NCI-H510A treated with DMSO at 0.1 percent for 48 hours (cell line): ENCODE results near the gene EIF2B5.
"Not testable (repeated sequence)": the region's sequence is repeated elsewhere in the genome, so short reads cannot be mapped to it uniquely, and the experiment has no call there.

Experiments used
- DNase-seq: peaks from one replicate; lab custom pipeline; 2025; lab: John Stamatoyannopoulos, UW

The EIF2B5 gene

GRCh38 chr3:184135149-184135910, at the start of gene EIF2B5:
EIF2B5 (plus strand) TSS chr3:184135358; CDS start chr3:184135386, 28 bp downstream.
- DNase-seq: peak; percentile 95

- DNase-seq: peak; percentile 20
Observed at GRCh38 chr3:184085389-184085852, 49.7 kb upstream of the EIF2B5 start.

DNA sequence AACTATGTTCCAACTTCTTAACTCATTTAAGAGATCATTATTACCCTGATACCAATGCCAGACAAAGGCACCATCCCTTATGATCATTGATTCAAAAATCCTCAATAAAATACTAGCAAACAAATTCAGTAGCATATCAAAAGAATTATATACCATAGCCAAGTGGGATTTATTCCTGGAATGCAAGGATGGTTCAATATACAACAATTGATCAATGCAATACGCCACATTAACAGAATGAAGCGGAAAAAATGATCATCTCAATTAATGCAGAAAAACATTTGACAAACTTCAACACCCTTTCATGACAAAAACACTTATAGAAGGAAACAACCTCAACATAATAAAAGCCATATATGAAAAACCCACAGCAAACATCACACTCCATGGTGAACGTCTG, 43.0 kb upstream of the EIF2B5 start:
- no peak for DNase-seq

DNA sequence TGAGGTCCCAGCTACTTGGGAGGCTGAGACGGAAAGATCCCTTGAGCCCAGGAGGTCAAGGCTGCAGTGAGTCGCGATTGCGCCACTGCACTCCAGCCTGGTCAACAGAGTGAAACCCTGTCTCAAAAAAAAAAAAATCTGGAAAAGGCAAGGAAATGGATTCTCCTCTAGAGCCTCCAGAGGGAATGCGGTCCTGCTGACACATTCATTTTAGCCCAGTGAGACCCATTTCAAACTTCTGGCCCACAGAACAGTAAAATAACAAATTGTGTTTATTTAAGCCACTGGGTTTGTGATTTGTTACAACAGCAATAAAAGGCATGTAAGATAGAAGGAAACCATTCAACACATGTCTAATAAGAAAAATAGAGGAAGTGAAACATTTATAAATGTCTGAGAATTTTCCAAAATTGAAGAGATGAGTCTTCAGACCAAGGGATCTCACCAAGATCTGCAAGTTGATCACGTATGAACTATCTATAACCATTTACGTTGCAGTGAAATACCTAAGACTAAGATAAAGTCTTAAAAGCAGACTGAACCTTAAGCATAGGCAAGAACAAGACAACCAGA, 38.3 kb upstream of the EIF2B5 start, which contains the start of gene HTR3E:
TSS of gene HTR3E (plus strand) at position 254 of the 573 bp plus-strand sequence. CDS start 466 bp downstream, outside the sequence.
- no peak for DNase-seq

DNA sequence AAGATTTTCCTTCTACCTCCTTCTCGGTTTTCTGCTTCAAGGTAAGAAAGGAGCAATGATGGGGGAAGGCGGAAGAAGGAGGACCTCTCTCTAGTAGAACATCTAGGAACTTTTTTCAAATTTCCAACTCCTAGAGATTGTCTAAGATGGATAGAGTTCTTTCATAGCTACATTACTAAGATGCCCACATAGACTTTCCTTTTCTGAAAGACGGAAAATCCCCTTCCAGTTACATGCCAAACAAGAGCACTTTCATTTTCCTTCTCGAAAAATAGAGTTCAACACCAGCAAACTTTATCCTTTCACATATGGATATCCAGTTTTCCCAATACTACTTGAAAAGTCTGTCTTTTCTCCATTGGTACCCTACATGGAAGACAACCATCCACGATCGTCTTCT, 37.6 kb upstream of the EIF2B5 start:
- no peak for DNase-seq

DNA sequence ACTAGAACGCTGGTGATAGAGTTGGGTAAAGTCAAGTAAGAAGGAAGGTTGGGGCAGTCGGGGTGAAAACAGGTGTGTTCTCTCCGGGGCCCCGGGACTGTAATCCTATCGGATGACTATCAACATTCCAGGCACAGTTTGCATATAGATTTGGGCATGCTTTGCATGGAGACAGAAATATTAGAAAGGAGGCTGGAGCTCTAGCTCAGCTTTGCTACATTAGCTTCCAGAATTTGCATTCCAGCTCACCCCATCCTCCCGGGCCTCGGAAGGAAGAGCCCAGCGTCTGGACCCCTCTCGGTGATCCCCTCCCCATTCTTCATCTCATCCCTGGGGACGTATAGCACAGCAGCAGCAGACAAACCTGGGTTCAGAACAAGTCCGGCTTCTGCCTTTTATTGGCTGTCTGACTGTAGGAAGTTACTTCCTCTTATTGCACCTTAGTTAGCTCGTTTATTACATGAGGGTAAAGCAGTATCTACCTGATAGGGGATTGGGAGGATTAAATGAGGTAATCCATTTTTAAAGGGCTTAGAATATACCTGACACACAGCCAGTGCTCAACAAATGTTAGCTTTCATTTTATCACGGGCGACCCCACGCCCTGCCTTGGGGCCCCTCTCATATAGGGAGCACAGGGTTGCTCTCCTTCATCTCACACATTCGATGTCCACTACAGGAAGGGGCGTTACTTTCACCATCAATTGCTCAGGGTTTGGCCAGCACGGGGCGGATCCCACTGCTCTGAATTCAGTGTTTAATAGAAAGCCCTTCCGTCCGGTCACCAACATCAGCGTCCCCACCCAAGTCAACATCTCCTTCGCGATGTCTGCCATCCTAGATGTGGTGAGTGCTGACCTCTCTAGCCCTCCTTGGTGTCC, 35.1 kb upstream of the EIF2B5 start:
- DNase-seq: no peak

DNA sequence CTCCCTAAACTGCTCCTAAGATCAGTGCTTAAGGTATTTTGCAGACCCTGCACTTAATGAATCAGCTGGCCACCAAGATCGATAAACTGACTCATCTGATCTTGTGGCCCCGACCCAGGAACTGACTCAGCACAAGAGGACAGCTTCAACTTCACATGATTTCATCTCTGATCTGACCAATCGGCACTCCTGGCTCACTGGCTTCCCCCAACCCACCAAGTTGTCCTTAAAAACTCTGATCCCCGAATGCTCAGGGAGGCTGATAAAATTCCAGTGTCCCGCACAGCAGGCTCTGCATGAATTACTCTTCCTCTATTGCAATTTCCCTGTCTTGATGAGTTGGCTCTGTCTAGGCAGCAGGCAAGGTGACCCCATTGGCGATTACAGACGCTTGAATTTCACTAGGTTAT, 24.8 kb upstream of the EIF2B5 start:
- no peak for DNase-seq

DNA sequence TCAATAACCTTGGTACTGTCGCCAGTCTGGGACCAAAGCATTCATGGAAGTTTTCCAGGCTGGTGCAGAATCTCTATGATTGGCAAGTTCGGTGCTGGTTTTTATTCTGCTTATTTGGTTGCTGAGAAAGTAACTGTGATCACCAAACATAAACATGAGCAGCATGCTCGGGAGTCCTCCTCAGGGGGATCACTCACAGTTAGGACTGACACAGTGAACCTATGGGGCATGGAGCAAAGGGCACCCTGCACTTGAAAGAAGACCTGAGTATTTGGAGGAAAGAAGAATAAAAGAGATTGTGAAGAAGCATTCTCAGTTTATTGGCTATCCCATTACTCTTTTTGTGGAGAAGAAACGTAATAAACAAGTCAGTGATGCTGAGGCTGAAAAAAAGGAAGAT, 19.1 kb upstream of the EIF2B5 start:
- DNase-seq: no peak

GRCh38 chr3:184117636-184118035, 17.5 kb upstream of the EIF2B5 start:
- peak; percentile 1 for DNase-seq

GRCh38 chr3:184121031-184121430, 14.1 kb upstream of the EIF2B5 start:
- DNase-seq: not testable (repeated sequence)

- DNase-seq: no peak
Observed at GRCh38 chr3:184126006-184126405, 9.2 kb upstream of the EIF2B5 start.

DNA sequence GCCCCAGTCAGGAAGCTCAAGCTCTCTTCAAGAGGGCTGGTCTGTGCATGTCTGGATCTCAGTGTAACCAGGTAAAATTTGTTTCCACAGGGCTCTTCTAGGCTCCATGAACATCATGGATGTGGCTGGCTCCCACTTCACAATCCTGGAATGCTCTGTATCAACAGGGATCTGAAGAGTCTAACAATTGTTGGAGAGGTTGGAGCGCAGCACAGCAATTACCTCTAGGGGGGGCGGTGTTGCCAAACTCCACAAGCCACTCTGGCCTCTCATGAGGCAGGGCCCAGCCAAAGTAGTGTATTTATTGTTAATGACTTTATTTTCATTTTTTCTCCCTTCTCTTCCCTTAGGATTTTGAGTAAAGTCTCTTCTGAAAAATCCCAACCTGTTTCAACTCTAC, 6.1 kb upstream of the EIF2B5 start:
- peak; percentile 53 for DNase-seq

DNA sequence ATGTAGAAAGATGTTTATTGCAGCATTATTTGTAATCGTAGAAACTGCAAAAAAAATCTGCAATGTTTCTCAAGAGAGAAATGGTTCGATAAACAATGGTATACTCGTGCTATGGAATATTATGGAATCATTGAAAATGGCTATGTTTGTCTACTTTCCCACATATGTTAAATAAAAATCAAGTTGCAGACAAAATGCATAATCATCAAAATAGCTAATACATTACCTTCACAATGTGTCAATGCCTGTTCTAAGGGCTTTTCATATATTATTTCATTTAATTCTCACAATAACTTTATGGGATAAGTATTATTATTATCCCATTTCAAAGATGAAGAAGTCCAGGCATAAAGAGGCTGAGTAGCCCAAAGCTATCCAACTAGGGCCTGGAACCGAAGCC, 2.2 kb upstream of the EIF2B5 start:
- DNase-seq: no peak

GRCh38 chr3:184133840-184134745, 1.1 kb upstream of the EIF2B5 start:
- DNase-seq: peak; percentile 82

GRCh38 chr3:184134746-184135148, 411 bp upstream of the EIF2B5 start:
- no peak for DNase-seq

DNA sequence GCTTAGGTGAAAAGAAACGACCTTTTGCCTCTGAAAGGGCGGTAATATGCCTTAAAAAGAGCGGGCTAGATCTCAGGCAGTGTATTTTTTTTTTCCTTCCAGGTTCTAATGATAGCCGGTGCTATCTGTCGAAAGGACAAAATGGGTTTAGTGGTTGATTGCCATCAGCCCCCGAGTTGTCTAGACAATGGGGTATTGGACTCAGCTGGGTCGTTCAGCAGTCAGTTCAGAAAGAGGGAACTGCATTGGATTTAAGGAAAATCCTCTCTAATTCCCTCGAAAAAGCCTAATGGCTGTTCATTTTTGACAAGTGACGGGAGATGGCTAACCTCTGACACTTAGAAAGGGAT, 728 bp downstream of the EIF2B5 start:
- no peak for DNase-seq

DNA sequence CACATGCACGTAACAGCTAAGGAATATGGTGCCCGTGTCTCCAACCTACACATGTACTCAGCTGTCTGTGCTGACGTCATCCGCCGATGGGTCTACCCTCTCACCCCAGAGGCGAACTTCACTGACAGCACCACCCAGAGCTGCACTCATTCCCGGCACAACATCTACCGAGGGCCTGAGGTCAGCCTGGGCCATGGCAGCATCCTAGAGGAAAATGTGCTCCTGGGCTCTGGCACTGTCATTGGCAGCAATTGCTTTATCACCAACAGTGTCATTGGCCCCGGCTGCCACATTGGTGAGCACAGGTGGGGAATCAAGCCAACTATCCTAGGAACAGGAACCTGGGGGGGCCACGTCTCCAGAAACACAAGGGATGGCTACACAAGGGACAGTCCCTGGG, 5.3 kb downstream of the EIF2B5 start:
- no peak for DNase-seq

DNA sequence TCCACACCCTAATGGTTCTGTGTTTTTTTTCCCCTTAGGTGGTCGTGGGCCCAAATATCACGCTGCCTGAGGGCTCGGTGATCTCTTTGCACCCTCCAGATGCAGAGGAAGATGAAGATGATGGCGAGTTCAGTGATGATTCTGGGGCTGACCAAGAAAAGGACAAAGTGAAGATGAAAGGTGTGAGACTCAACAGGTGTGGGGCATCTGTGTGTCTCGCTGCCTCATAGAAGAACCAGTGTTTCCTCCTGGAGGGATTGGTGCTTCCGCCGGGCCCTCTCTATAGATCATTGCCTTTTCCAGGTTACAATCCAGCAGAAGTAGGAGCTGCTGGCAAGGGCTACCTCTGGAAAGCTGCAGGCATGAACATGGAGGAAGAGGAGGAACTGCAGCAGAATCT, 7.0 kb downstream of the EIF2B5 start:
- no peak for DNase-seq

DNA sequence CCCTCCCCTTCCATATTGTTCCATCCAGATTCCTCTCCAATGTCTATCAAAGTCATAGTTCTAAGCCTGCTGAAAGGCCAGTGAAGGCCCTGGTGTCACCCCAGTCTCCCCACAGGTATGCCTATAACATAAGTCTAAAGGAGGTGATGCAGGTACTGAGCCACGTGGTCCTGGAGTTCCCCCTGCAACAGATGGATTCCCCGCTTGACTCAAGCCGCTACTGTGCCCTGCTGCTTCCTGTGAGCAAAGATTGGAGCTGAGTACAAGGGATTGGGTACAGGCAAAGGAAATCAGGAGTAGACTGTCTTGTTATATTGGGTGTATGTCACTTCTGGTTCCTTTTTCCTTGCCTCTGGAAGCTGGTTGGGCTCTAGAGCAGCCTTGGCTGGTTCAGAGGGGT, 8.2 kb downstream of the EIF2B5 start:
- DNase-seq: no peak

DNA sequence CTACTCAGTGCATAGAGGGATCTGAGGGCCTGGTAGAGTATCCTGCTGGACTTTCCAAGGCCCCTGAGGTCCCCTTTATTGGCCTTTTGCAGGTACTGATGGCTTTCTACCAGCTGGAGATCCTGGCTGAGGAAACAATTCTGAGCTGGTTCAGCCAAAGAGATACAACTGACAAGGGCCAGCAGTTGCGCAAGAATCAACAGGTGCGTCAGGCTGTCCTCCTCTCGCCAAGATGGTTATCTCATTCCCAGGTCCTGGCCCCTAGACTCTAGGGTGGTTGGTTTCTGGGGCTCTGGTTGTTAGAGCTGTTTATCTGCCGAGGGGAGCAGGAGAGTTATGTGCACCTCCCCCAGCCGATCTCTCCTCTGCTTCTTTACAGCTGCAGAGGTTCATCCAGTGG, 9.3 kb downstream of the EIF2B5 start:
- no peak for DNase-seq

DNA sequence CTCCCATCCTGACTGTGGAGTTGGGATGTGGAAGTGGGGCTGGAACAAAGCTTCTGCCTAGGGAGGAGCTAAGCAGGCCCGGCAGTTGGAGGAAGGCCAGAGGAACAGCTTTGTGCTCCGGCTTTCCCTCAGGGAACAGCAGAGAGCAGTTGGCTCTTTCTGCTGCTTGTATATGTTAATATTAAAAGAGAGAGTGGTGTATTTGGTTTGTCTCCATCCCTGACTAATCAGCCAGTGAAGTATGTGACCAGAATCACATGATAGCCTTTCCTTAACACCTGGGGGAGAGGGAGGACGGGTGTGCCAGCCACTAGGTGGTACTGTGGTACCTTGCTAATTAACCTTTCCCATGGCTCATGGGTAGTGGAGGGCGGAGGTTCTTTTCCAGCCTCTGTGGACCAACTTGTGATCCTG, 10.0 kb downstream of the EIF2B5 start:
- peak; percentile 61 for DNase-seq
